Astrocyte of the spinal cord (primary cell): ENCODE results near the gene SP8.

Experiments used
- DNase-seq: peaks from one replicate; pipeline ENCODE4 v3.0.0; 2011; ENCODE audit warnings: low read depth, low spot score
- H3K4me3 ChIP-seq: 2 replicates; pipeline ENCODE4 v1.5.1; 2011; ENCODE audit warnings: low read depth, mild to moderate bottlenecking, low read length, moderate library complexity
- in situ Hi-C: cut with HindIII; loops from 2 replicates; pipeline ENCODE4 v1.10.0; 2017; ENCODE audit warnings: low sequenced_read_pairs
- TF ChIP-seq, protein P1 (sequence below): IDR thresholded peaks from 2 replicates; pipeline ENCODE4 v1.5.1; 2012; ENCODE audit warnings: low read depth, mild to moderate bottlenecking, low read length, inconsistent platforms

SP8 gene

DNA sequence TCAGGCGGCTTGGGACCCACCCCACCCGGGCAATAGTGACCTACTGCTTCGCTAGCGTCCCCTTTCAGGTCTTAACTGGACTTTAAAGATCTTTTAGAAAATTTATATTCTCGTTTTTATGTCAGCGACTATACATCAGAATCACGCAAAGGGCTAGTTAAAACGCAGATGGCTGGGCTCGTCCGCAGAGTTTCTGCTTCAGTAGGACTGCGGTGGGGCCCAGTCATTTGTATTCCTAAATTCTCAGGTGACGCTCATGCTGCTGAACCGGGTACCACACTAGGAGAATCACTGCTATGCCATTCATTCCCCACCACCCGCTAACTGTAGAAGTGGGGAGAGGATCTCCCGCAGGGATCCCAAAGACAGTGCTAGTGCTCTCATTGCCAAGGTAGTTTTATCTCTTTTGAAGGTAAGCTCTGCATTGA, 12.0 kb upstream of the SP8 start:
- in situ Hi-C loops, result no loop called here
- TF ChIP-seq, protein P1, sequence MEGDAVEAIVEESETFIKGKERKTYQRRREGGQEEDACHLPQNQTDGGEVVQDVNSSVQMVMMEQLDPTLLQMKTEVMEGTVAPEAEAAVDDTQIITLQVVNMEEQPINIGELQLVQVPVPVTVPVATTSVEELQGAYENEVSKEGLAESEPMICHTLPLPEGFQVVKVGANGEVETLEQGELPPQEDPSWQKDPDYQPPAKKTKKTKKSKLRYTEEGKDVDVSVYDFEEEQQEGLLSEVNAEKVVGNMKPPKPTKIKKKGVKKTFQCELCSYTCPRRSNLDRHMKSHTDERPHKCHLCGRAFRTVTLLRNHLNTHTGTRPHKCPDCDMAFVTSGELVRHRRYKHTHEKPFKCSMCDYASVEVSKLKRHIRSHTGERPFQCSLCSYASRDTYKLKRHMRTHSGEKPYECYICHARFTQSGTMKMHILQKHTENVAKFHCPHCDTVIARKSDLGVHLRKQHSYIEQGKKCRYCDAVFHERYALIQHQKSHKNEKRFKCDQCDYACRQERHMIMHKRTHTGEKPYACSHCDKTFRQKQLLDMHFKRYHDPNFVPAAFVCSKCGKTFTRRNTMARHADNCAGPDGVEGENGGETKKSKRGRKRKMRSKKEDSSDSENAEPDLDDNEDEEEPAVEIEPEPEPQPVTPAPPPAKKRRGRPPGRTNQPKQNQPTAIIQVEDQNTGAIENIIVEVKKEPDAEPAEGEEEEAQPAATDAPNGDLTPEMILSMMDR, result no peak
- no peak for DNase-seq
- no peak overlapping the region for H3K4me3 ChIP-seq

DNA sequence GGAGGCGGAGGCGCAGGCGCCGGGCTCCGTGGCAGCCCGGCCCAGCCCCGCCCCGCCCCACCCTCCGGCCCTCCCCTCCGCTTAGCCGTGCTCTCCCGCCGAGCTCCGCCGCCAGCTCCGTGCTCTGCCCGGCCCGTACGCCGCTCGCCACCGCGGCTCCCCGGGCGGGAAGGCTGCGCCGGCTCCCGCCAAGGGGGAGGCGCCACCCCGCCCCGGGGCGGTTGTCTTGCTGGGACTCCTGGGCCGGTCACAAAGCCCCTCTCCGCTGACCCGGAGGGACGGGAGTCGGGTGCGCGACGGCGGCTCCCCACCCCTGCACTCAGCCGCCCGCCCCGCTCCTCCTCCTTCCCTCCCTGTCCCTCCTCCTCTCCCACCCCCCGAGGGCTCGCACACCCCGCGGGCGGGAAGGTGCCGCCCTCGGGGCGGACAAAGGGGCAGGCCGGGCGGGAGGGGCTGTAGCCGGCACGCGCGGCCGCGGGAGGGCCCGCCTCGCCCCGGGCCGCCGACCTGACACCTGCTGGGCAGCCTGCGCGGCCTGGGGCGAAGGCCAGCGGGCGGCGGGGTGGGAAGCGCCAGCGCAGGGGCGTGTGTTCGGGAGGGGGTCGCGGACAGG, 11.5 kb upstream of the SP8 start:
- no peak for DNase-seq
- TF ChIP-seq, protein P1, result no peak
- peak overlapping the region; percentile 31 for H3K4me3 ChIP-seq
- in situ Hi-C loops, result no loop called here

DNA sequence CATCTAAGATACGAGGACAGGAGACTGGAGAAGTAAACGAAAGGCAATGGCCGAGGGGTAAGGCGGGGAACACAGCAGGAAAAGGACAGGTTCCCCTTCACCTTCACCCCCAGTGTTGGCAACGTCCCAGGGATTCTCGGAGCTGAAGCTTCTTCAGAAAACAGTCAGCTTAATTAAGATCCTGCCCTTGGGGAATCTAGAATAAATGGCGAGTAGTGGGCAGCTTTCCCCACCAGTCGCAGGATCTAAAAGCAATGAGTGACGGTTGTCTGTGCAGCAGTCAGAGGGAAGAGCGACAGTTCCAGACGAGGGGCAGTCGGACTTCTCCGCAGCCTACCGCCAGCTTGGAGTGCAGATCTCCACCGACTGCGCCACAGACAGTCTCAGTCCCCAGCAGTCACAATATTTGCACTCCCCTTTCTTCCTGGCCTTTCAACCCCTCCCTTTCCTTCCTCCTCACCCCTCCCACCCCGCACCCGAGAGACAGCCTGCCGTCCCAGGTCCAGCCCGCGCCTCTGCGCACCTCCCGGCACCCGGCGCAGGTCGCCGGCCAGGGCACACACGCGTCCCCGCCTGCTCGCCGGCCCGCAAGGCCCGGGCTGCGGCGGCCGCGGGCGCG, 10.9 kb upstream of the SP8 start:
- in situ Hi-C loops, result no loop called here
- no peak for DNase-seq

DNA sequence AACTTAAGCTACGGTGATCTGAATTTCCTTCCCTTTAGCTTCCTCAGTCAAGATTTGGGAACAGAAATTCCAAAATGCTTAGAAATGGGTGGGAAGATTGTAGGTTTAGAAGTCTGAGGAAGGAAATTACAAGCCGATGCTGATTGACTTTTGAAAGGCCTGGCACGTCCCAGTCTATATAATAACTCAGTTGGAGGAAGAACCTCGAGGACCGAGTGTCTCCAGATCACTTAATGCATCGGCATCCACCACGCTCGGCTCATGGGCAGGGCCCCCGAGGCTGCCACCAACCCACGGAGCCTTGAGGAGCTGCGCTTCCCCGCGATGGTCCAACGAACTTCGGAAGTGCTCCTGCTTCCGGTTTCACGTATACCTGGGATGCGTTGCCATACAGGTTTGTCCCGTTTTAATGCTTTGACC, 10.4 kb upstream of the SP8 start:
- in situ Hi-C loops, result no loop called here
- H3K4me3 ChIP-seq, result peak overlapping the region; percentile 38
- DNase-seq, result no peak
- TF ChIP-seq, protein P1, result no peak

More for the DNA sequence above, 10.9 kb upstream of the SP8 start:
- TF ChIP-seq, protein P1, result no peak
- peak overlapping the region; percentile 38 for H3K4me3 ChIP-seq

DNA sequence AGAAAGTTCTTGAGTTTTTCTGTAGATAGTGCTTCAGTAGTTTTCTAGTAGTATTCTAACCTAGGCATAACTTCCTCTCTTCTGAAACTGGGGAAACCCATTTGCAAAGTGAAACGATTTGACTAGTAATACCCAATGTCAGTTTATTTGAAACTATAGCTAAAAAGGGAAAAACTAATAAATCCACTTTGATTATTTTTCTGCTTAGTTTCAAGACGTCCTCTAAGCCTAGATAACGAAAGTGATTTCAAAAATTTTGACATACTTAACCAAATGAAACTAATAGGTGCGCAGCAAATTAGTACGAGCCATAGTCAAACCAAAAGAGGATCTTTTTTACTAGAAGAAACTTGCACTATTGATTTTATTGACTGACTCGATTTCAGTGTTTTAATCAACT, 9.8 kb upstream of the SP8 start:
- H3K4me3 ChIP-seq, result no peak overlapping the region
- no peak for DNase-seq
- TF ChIP-seq, protein P1, result no peak
- in situ Hi-C loops, result no loop called here

DNA sequence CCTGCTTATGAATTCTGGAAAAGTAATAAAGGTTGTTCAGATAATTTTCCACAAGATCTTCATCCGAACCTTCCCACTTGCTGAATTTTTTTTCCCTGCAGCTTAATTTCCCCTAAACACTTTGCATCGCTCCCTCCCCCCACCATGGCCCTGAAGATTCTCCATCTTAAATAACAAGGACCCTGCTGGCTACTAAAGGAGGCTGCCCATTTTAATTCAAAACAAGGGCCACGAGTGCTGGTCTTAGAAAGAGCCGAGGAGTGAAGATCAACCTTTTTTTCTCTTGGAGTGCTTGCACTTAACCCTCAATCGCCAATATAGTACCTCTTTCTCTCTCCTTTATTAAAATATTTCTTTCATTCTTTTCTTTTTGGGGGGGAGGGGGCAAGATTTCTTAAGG, 9.2 kb upstream of the SP8 start:
- TF ChIP-seq, protein P1, result no peak
- in situ Hi-C loops, result no loop called here
- no peak overlapping the region for H3K4me3 ChIP-seq
- DNase-seq, result no peak
